Measurements from ENCODE around the gene PRKAG1. TPM values are rescaled to one million over a fixed set of nuclear protein-coding genes. Genes with fewer than 3 reads are reported as not detected.

Gene PRKAG1
- total RNA-seq, result 71.5 and 71.6 TPM in 2 replicates

GRCh38 chr12:49018261-49019119, at the start of gene PRKAG1:
Gene PRKAG1, minus strand, starts transcription at chr12:49018776. Its CDS starts 36 bp downstream, at chr12:49018740.

GRCh38 chr12:49060237-49061156, 41.9 kb upstream of the PRKAG1 start, which contains the start of gene KMT2D:
Gene KMT2D, minus strand, starts transcription at chr12:49060794. Its CDS starts 5,470 bp downstream, at chr12:49055324.

GRCh38 chr12:48999371-49000131, 19.0 kb downstream of the PRKAG1 start, which contains the start of gene DDN:
Gene DDN, minus strand, starts transcription at chr12:48999375. Its CDS starts 88 bp downstream, at chr12:48999287.

GRCh38 chr12:48978291-48978740, 40.3 kb downstream of the PRKAG1 start, which contains the start of gene WNT1:
Gene WNT1, plus strand, starts transcription at chr12:48978322. Its CDS starts 329 bp downstream, at chr12:48978651.

GRCh38 chr12:48957141-48958048, 61.2 kb downstream of the PRKAG1 start, which contains the start of gene ARF3:
Gene ARF3, minus strand, starts transcription at chr12:48957487. Its CDS starts 16,392 bp downstream, at chr12:48941095.

Other genes starting within 250 kb of the PRKAG1 start
- gene ADCY6, start 229.7 kb downstream of the PRKAG1 start, total RNA-seq, result 26.0 and 33.3 TPM in 2 replicates
- 12.8 and 20.7 TPM in 2 replicates for gene CACNB3, start 200.3 kb downstream of the PRKAG1 start, total RNA-seq
- 37.1 and 37.6 TPM in 2 replicates for gene DDX23, start 166.6 kb downstream of the PRKAG1 start, total RNA-seq
- gene RND1, start 152.9 kb downstream of the PRKAG1 start, total RNA-seq, result 0.39 TPM in 1 of 2 replicates, not detected in the other
- 69.3 and 74.1 TPM in 2 replicates for gene FKBP11, start 93.3 kb downstream of the PRKAG1 start, total RNA-seq
- gene ARF3, start 61.3 kb downstream of the PRKAG1 start, total RNA-seq, result 45.7 and 82.1 TPM in 2 replicates
- 0.75 TPM in 1 of 2 replicates, not detected in the other for gene WNT10B, start 47.0 kb downstream of the PRKAG1 start, total RNA-seq
- not detected in 2 replicates for gene WNT1, start 40.5 kb downstream of the PRKAG1 start, total RNA-seq
- 0.05 TPM in 1 of 2 replicates, not detected in the other for gene DDN, start 19.4 kb downstream of the PRKAG1 start, total RNA-seq
- gene KMT2D, start 42.0 kb upstream of the PRKAG1 start, total RNA-seq, result 41.7 and 57.0 TPM in 2 replicates
- gene RHEBL1, start 51.2 kb upstream of the PRKAG1 start, total RNA-seq, result 0.20 TPM in 1 of 2 replicates, not detected in the other
- not detected in 2 replicates for gene DHH, start 76.0 kb upstream of the PRKAG1 start, total RNA-seq
- gene LMBR1L, start 92.1 kb upstream of the PRKAG1 start, total RNA-seq, result 18.1 and 23.3 TPM in 2 replicates
- gene TUBA1B, start 112.6 kb upstream of the PRKAG1 start, total RNA-seq, result 289 and 345 TPM in 2 replicates
- gene TUBA1A, start 170.3 kb upstream of the PRKAG1 start, total RNA-seq, result 117 and 120 TPM in 2 replicates
- gene TUBA1C, start 246.3 kb upstream of the PRKAG1 start, total RNA-seq, result 117 and 150 TPM in 2 replicates